Caco-2 (cell line): ENCODE measurements around the gene YJU2. TPM values are rescaled to one million over a fixed set of nuclear protein-coding genes. Genes with fewer than 3 reads are reported as not detected.
"Not testable (repeated sequence)": the region's sequence is repeated elsewhere in the genome, so short reads cannot be mapped to it uniquely, and the experiment has no call there.

Source experiments
- BruUV-seq: library from RNA; stranded (reverse); fragments of 400-500 nt; replicated peaks from 2 replicates; lab custom pipeline; 2021; lab: Mats Ljungman, UMichigan
- CTCF ChIA-PET: fragments of 300-600 bp; sonication (Branson Sonifier 250); formaldehyde crosslinking; loops from one replicate; lab custom pipeline; 2022; ENCODE audit warnings: antibody characterized with exemption; lab: Charles Lee
- POLR2A ChIA-PET: fragments of 300-600 bp; sonication (Branson Sonifier 250); formaldehyde crosslinking; loops from one replicate; lab custom pipeline; 2022; ENCODE audit warnings: antibody characterized with exemption; lab: Charles Lee
- DNase-seq, 2 experiments: peaks; one replicate each; pipeline versions ENCODE4 v3.0.0 to v3.0.0-alpha.2; 2020 to 2022
- H3K27me3 ChIP-seq: replicated peaks from 2 replicates; pipeline ENCODE4 v1.6.0; 2011; ENCODE audit warnings: low read length; ENCODE audit not compliant: control insufficient read depth, insufficient read depth
- H3K36me3 ChIP-seq: 2 replicates; pipeline ENCODE4 v1.5.1; 2011; ENCODE audit warnings: low read length; ENCODE audit not compliant: control insufficient read depth, insufficient read depth
- H3K4me1 ChIP-seq: fragments of 250-450 bp; sonication (Bioruptor Pico); 2 replicates; pipeline ENCODE4 v1.5.1; 2020; ENCODE audit warnings: mild to moderate bottlenecking
- H3K4me3 ChIP-seq: 2 replicates; pipeline ENCODE4 v1.5.1; 2011; ENCODE audit warnings: low read depth, mild to moderate bottlenecking, control low read depth, low read length
- H3K9me3 ChIP-seq: fragments of 250-450 bp; sonication (Bioruptor Pico); 2 replicates; pipeline ENCODE4 v1.5.1; 2020; ENCODE audit warnings: mild to moderate bottlenecking, moderate library complexity
- H3K27ac Mint-ChIP-seq: one replicate; pipeline ENCODE4 v1.8.0; 2022; ENCODE audit warnings: mixed read lengths; ENCODE audit not compliant: unreplicated experiment
- H3K27me3 Mint-ChIP-seq: one replicate; pipeline ENCODE4 v1.8.0; 2022; ENCODE audit warnings: mixed read lengths; ENCODE audit not compliant: insufficient read depth, unreplicated experiment
- H3K36me3 Mint-ChIP-seq: one replicate; pipeline ENCODE4 v1.8.0; 2022; ENCODE audit warnings: mild to moderate bottlenecking, mixed read lengths; ENCODE audit not compliant: insufficient read depth, unreplicated experiment
- H3K4me1 Mint-ChIP-seq: one replicate; pipeline ENCODE4 v1.8.0; 2022; ENCODE audit warnings: low read depth, mixed read lengths; ENCODE audit not compliant: unreplicated experiment
- H3K4me3 Mint-ChIP-seq: one replicate; pipeline ENCODE4 v1.8.0; 2022; ENCODE audit warnings: mild to moderate bottlenecking, moderate library complexity, mixed read lengths; ENCODE audit not compliant: unreplicated experiment
- H3K9me3 Mint-ChIP-seq: one replicate; pipeline ENCODE4 v1.8.0; 2022; ENCODE audit warnings: mixed read lengths; ENCODE audit not compliant: unreplicated experiment
- intact Hi-C: fragments of 100-400 bp; cut with micrococcal nuclease; formaldehyde crosslinking; loops from one replicate; pipeline ENCODE4 v1.10.0; 2022; ENCODE audit not compliant: unreplicated experiment
- total RNA-seq: library from RNA; stranded (reverse); gene quantifications from 2 replicates; pipeline ENCODE4 v1.2.3, GENCODE V29; 2022
- TF ChIP-seq, protein P1 (sequence below), 2 experiments: fragments of 200-600 bp in 1 of 2; IDR thresholded peaks; 1 replicate in 1 of 2; 2 replicates in 1 of 2; pipeline versions ENCODE4 v1.5.1 to v1.8.0; 2011 to 2022; ENCODE audit warnings: antibody characterized with exemption in 1 of 2, control low read depth in 1 of 2, inconsistent platforms in 1 of 2, low read depth in 1 of 2, low read length in 1 of 2, mild to moderate bottlenecking in 1 of 2, moderate library complexity in 1 of 2; ENCODE audit not compliant: insufficient read depth in 1 of 2, severe bottlenecking in 1 of 2, unreplicated experiment in 1 of 2

YJU2 gene
- total RNA-seq, 1 experiment from 2014 or later: 19.5 TPM

GRCh38 chr19:4232139-4232538, 14.7 kb upstream of the YJU2 start:
- DNase-seq, H3K4me3 ChIP-seq, H3K36me3 ChIP-seq, BruUV-seq, H3K4me3 Mint-ChIP-seq, H3K27me3 ChIP-seq, H3K27ac Mint-ChIP-seq, H3K9me3 Mint-ChIP-seq, H3K27me3 Mint-ChIP-seq, H3K36me3 Mint-ChIP-seq, intact Hi-C loops, POLR2A ChIA-PET, H3K9me3 ChIP-seq: not testable (repeated sequence)
- peaks cover 11% of the 10 kb centered on the region for H3K4me1 ChIP-seq
- CTCF ChIA-PET: interaction anchor here (0.7 to 0.9 kb wide), 4 partner anchors 16 to 813 kb away, joined by 3 to 9 read pairs (median 5); no protein-coding TSS in a partner anchor
- H3K4me1 Mint-ChIP-seq: peaks cover 12% of the 10 kb centered on the region

GRCh38 chr19:4232614-4233281, 14.1 kb upstream of the YJU2 start:
- Mint-ChIP-seq H3K27me3 (no peaks in the 10 kb centered on the region), H3K4me1 (peaks cover 12% of the 10 kb centered on the region), H3K27ac (no peak overlapping the region), H3K9me3 (no peaks in the 10 kb centered on the region), H3K36me3 (no peaks in the 10 kb centered on the region), H3K4me3 (no peak overlapping the region)
- Histone ChIP-seq H3K4me3 (no peak overlapping the region), H3K4me1 (peaks cover 11% of the 10 kb centered on the region), H3K9me3 (no peaks in the 10 kb centered on the region), H3K27me3 (no peaks in the 10 kb centered on the region), H3K36me3 (no peaks in the 10 kb centered on the region)
- TF ChIP-seq, protein P1, sequence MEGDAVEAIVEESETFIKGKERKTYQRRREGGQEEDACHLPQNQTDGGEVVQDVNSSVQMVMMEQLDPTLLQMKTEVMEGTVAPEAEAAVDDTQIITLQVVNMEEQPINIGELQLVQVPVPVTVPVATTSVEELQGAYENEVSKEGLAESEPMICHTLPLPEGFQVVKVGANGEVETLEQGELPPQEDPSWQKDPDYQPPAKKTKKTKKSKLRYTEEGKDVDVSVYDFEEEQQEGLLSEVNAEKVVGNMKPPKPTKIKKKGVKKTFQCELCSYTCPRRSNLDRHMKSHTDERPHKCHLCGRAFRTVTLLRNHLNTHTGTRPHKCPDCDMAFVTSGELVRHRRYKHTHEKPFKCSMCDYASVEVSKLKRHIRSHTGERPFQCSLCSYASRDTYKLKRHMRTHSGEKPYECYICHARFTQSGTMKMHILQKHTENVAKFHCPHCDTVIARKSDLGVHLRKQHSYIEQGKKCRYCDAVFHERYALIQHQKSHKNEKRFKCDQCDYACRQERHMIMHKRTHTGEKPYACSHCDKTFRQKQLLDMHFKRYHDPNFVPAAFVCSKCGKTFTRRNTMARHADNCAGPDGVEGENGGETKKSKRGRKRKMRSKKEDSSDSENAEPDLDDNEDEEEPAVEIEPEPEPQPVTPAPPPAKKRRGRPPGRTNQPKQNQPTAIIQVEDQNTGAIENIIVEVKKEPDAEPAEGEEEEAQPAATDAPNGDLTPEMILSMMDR (IDR thresholded peaks at IDR 0.05; ENCODE audit: insufficient read depth in 1 of 2, low read depth in 1 of 2, low read length in 1 of 2, severe bottlenecking in 1 of 2, unreplicated experiment in 1 of 2): no peak
- ChIA-PET POLR2A (no interaction called here), CTCF (interaction anchor here (0.7 to 1.4 kb wide), 5 partner anchors 14 to 812 kb away, joined by 3 to 9 read pairs (median 4); partner anchors contain the start of gene YJU2)
- intact Hi-C loops: no loop called here
- no peak for DNase-seq
- BruUV-seq: no TSS peak

DNA sequence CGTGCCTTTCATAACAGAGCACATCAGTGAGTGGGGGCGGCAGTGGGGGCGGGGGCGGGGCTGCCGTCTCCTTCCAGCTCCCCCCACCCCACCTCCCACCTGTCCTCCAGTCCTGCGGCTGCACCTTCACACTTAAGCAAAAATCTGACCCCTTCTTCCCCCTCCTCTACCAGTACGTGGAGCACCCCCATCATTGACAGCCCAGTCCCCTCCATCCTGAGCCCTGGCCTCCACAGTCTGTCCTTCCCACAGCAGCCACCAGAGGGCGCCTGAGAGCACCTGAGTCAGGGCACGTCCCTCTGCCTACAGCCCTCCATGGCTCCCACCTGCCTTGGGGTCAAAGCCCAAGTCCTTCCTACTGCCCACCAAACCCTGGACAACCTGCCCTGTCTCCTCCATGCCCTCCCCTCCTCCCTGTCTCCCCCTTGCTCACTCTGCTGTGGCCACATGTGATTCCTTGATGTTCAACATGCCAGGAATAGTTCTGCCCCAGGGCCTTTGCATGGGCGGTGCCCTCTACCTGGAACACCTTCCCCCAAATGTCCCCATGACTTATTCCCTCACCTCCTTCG, 13.5 kb upstream of the YJU2 start:
- H3K4me1 ChIP-seq: peaks cover 11% of the 10 kb centered on the region
- Mint-ChIP-seq H3K4me3 (no peak overlapping the region), H3K27ac (no peak overlapping the region), H3K4me1 (peaks cover 12% of the 10 kb centered on the region), H3K36me3 (no peaks in the 10 kb centered on the region), H3K9me3 (no peaks in the 10 kb centered on the region), H3K27me3 (no peaks in the 10 kb centered on the region)
- ChIA-PET CTCF (interaction anchor here (1.4 kb wide), 1 partner anchor 13 kb away, joined by 3 read pairs; the partner anchor contains the start of gene YJU2), POLR2A (no interaction called here)
- intact Hi-C loops: no loop called here
- no TSS peak for BruUV-seq
- no peaks in the 10 kb centered on the region for H3K36me3 ChIP-seq
- TF ChIP-seq, protein P1 (IDR thresholded peaks at IDR 0.05; ENCODE audit: insufficient read depth in 1 of 2, low read depth in 1 of 2, low read length in 1 of 2, severe bottlenecking in 1 of 2, unreplicated experiment in 1 of 2): peak; percentile 63 to 68
- no peaks in the 10 kb centered on the region for H3K27me3 ChIP-seq
- H3K4me3 ChIP-seq: no peak overlapping the region
- H3K9me3 ChIP-seq: no peaks in the 10 kb centered on the region
- peak; percentile 74 to 75 for DNase-seq
